KBM-7 (cell line): ENCODE measurements around the gene TMEM40.

Experiments
- DNase-seq: peaks from one replicate; pipeline ENCODE4 v3.0.0-alpha.2; 2015
- in situ Hi-C: fragments of 300-500 bp; cut with MboI; formaldehyde crosslinking; loops from 2 replicates; pipeline ENCODE4 v1.14.3; 2020; ENCODE audit warnings: low sequenced_read_pairs, low pct_unique_long_range_greater_than_20kb, mixed read lengths

The TMEM40 gene

DNA sequence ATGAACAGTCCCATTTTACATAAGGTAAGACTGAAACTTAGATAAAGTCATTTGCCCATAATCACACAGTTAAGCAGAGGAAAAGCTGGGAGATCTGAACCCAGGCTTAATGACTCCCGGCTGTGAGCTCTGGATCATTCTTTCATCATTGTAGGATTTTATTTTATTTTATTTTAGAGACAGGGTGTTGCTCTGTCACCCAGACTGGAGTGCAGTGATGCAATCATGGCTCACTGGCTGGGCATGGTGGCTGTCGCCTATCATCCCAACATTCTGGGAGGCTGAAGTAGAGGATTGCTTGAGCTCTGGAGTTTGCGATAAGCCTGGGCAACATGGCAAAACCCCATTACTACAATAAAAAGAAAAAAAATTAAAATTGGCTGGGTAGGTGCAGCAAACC lies 63.9 kb downstream of the TMEM40 start:
- DNase-seq, result no peak
- in situ Hi-C loops, result no loop called here

DNA sequence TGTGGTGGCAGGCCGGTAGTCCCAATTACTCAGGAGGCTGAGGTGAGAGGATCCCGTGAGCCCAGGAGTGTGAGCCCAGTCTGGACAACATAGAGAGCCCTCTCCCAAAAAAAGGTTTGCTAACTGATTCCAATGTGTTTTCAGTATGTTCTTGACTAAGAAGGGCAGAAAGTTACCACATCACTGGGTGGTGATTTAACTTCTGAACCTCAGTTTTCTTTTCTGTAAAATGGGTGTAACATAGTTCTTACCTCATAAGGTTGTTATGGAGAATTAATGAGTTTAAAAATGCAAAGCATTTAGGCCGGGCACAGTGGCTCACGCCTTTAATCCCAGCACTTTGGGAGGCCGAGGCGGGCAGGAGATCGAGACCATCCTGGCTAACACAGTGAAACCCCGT lies 66.6 kb downstream of the TMEM40 start:
- in situ Hi-C loops, result no loop called here

DNA sequence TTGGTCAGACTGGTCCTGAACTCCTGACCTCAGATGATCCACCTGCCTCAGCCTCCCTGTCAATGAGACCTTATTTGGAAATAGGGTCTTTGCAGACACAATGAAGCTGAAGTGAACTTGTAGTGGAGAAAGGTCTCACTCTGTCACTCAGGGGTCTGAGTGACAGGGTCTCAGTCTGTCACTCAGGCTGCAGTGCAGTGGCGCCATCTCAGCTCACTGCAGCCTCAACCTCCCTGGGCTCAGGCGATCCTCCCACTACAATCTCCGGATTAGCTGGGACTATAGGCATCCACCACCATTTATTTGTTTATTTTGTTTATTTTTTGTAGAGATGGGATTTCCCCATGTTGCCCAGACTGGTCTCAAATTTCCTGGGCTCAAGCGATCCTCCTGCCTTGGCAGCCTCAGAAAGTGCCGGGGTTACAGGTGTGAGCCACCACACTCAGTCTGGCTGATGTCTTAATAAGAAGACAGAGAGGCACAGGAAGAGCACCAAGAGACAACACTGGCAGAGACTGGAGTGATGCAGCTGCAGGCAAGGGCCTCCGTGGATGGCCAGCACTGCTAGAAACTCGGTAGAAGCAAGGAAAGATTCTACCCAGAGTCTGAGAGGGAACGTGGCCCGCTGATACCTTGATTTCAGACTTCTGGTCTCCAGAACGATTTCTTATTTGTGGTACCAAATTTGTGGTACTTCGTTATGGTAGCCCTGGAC lies 68.9 kb downstream of the TMEM40 start:
- in situ Hi-C loops, result no loop called here

More for the DNA sequence above, 66.6 kb downstream of the TMEM40 start:
- DNase-seq, result no peak

GRCh38 chr3:12687948-12688347 lies 71.1 kb downstream of the TMEM40 start:
- in situ Hi-C loops, result no loop called here
- DNase-seq, result no peak

More for the DNA sequence above, 68.9 kb downstream of the TMEM40 start:
- DNase-seq, result no peak

DNA sequence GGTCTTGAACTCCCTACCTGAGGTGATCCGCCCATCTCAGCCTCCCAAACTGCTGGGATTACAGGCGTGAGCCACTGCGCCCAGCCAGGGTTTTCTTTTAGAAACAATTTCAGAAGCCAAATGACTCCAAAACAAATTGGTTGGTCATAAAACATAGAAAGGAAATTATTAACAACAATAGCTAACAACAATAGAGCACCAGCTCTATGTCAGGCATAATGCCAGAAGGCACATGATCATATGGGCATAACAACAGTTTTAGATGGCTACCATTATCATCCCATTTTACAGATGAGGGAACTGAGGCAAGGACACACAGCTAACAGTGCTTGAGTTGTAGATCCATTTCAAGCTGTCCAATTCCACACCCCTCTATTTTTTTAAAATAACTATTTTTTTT lies 73.0 kb downstream of the TMEM40 start:
- DNase-seq, result no peak
- in situ Hi-C loops, result no loop called here
